ENCODE data around the gene TTYH1.

Gene TTYH1

DNA sequence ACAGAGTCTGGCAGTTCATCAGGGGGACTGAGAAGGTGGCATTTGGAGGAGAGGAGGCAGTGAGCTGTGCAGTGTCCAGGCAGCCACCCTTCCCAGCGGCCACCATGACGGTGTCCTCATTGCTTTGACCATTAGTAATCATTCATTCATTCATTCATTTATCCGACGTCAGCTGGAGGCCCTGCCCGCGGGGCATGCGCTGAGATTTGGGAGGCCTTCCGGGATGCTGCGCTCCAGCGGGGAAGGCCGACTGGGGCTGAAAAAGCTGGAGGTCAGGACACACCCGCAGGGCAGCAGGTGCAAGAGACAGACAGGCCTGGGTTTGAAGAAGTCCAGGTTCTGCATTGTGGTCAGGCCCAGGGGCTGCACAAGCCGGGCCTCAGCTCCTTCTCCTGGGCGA lies 8.9 kb downstream of the TTYH1 start:
- no peak for DNase-seq (ENCODE audit: low read depth in 2 of 2)

- no peak for DNase-seq (ENCODE audit: low read depth in 2 of 2)
These were observed 9.6 kb downstream of the TTYH1 start for GRCh38 chr19:54424660-54425381.

GRCh38 chr19:54425382-54425723 lies 10.1 kb downstream of the TTYH1 start:
- no peak for DNase-seq (ENCODE audit: low read depth in 2 of 2)

DNA sequence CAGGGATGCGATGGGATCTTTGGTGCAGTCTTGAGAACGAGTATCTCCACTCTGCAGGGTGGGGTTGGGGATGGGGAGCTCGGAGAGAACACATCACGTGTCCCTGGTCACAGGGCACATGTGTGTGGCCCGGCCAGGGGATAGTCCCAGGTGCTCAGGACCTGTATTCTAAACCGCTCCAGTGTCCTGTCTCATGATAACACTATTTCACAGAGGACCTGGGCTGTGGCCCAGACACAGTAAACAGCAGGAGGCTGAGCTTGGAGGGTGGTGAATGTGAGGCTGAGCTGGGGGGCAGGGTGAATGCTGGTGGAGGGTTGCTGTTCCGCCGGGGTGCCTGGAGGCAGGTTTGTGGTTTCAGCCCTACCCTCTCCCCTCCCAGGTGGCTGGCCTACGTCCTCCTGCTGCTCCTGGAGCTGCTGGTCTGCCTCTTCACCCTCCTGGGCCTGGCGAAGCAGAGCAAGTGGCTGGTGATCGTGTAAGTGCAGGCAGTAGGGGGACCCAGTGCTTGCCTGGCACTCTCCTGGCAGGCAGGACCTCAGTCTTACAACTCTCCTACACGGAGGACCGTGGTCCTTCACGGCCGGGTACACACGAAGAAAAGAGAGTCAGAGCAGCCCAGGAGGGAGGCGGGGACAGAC lies 11.1 kb downstream of the TTYH1 start:
- DNase-seq (ENCODE audit: low read depth in 2 of 2), result no peak

DNA sequence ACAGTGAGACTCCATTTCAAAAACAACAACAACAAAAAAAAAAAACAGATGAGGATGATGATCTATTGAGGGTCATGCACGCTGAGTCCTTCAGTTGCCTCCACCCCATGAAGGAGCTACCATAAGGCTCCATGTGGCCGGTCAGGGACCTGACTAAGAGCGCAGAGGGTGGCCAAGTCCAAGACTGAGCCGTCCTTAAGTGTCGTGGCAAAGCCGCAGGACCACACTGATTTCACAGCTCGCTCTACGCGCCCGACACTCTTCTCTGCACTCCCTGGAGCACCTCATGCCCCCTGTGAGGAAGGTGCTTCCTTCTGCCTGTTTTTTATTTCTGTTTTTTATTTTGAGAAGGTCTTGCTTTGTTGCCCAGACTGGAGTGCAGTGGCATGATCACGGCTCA lies 12.3 kb downstream of the TTYH1 start:
- no peak for DNase-seq (ENCODE audit: low read depth in 2 of 2)

DNA sequence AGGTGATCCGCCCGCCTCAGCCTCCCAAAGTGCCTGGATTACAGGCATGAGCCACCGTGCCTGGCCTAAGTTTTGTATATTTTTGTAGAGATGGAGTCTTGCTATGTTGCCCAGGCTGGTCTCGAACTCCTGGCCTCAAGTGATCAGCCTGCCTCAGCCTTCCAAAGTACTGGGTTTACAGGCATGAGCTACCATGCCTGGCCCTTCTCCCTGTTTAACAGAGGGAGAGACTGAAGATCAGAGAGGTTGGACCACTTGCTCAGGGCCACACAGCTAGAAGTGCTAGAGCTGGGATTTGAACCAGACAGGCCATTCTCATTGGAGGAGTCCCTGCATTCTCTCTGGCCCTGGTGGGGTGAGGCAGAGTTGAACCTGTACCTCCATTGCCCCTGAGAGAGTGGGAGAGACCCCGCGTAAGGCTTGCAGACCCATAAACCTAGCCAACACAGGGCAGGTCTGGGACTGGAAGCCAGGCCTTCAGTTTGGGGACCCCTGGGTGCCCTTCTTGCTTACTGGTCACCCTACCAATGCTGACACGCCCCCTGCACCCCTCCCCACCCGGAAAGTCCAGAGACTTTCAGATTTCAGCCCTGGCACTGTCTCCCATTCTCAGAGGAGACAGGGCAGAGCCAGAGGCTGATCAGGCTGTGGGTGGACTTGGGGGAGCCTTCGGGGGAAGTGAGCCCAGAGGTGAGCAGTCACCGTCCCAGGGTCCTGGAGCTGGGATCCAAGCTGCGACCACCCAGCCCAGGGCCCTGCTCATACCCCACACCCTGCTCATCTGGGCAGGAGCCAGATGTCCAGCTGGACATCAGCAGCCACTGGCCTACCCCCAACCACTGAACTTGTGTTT lies 13.3 kb downstream of the TTYH1 start:
- DNase-seq (ENCODE audit: low read depth in 2 of 2), result no peak

GRCh38 chr19:54429176-54429495 lies 13.9 kb downstream of the TTYH1 start:
- DNase-seq (ENCODE audit: low read depth in 2 of 2), result no peak

DNA sequence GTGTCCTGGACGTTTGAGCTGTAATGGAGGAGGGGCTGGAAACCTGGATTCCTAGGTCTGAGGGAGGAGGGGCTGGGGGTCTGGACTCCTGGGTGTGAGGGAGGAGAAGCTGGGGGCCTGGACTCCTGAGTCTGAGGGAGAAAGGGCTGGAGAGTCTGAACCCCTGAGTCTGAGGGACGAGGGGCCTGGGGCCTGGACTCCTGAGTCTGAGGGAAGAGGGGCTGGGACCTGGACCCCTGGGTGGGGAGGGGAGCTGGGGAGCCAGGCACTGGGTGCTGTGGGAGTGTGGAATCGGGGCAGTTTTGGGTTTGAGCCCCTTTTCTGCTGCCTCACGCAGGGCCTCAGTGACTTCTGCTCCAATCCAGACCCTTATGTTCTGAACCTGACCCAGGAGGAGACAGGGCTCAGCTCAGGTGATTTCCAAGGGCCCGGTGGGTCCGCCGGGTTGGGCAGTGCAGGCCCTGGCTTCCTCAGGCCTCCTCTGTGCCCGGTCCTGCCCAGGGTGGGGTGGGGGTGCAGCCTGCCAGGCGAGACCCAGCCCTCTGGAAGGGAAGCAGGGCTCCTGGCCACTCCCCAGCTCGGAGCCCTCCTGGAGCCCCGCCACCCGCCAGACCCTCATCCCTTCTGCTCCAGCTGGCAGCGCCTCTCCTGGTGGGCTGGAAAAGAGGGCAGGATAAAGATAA lies 14.4 kb downstream of the TTYH1 start:
- DNase-seq (ENCODE audit: low read depth in 2 of 2), result no peak

GRCh38 chr19:54430306-54431254 lies 15.3 kb downstream of the TTYH1 start:
- DNase-seq (ENCODE audit: low read depth in 2 of 2), result no peak

GRCh38 chr19:54431255-54431838 lies 16.1 kb downstream of the TTYH1 start:
- DNase-seq (ENCODE audit: low read depth in 2 of 2), result no peak

DNA sequence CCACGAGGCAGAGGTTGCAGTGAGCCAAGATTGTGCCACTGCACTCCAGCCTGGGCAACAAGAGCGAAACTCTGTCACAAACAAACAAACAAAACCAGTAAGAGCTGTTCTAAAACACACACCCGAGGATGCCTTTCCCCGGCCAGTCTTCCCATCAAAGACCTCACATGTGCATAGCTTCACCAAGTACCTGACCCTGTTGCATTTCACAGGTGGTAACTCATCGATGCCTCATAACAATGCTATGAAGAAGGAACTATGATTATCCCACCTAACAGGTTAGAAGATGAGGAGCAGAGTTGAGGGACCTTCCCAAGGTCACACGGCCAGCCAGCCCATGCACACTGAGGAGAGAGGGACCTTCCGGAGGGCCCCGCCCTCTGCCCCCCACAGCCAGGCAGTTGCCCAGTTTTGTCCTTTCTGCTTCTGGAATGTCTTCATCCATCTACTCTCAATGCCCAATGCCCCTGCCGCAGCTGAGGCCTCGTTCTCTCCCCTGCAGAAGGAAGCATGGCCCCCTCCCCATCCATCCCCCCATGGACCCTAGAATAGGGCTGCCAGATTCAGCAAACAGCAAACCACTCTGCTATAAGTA lies 17.0 kb downstream of the TTYH1 start:
- no peak for DNase-seq (ENCODE audit: low read depth in 2 of 2)

- DNase-seq (ENCODE audit: low read depth in 2 of 2), result no peak
These were observed 18.4 kb downstream of the TTYH1 start for GRCh38 chr19:54433697-54434096.

DNA sequence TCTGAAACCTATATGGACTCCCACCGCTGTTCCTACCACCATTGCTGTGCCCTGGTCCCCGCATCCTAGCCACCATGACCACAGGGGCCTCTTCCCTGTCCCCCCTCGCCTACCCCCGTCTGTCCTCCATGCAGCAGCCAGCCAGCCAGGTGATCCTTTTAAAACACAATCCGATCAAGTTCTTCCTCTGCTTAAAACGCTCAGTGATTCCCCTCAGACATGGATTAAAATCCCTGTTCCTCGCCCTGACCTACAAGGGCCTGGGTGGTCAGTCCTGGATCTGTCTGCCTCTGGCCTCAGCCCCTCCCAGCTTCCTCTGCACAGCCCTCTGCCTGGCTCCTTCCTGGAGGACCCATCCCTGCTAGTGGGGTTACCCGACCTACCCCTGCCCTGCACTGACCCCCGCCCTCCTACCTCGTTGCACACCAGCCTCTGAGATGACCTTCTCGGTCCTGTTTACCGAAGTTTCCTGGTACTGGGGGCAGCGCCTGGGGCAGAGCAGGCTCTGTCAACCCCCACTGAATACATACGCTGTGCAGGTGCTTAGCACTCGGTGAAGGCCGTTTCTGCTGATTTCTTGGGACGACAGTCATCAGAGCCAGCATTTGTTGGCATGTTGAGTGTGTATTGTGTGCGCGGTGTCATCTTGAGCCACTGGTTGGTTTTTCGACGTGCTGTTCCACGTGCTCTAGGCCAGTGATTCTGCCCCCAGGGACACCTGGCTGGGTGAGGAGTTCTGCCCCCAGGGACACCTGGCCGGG lies 19.0 kb downstream of the TTYH1 start:
- no peak for DNase-seq (ENCODE audit: low read depth in 2 of 2)

- DNase-seq (ENCODE audit: low read depth in 2 of 2), result no peak
These were observed 19.6 kb downstream of the TTYH1 start for GRCh38 chr19:54434873-54435214.

GRCh38 chr19:54435551-54436016 lies 20.3 kb downstream of the TTYH1 start:
- no peak for DNase-seq (ENCODE audit: low read depth in 2 of 2)

- no peak for DNase-seq (ENCODE audit: low read depth in 2 of 2)
These were observed 20.8 kb downstream of the TTYH1 start for GRCh38 chr19:54436031-54436523.

DNA sequence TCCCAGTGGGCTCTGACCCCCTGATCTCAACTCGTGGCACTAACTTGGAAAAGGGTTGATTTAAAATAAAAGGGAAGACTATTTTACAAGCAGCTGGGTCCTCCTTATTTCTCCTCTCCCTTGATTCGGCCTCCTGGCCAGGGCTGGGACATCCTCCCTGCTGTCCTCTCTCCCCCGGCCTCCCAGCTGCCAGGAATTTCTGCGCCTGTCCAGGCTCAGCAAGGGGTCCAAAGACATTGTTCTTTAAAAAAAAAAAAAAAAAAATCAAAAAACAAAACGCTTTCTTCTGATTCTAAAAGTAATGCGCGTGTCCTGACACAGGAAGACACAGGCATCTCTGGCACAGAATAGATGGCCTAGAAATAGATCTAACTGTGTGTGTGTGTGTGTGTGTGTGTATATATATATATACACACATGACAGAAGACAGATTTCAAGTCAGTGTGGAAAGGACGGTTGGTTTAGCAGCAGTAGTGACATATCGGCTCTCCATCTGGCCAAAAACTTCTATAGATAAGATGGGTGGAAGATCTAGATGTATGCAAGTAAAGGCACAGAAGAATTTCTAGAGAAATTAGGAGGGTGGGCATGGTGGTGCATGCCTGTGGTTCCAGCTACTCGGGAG lies 21.5 kb downstream of the TTYH1 start:
- DNase-seq (ENCODE audit: low read depth in 2 of 2), result no peak

GRCh38 chr19:54439174-54439851 lies 24.0 kb downstream of the TTYH1 start:
- DNase-seq (ENCODE audit: low read depth in 2 of 2), result no peak

All from stimulated activated CD8-positive, alpha-beta memory T cell treated with anti-CD3 and anti-CD28 coated beads, Interleukin-15, amount 100 ng/mL, for 48 hours (primary cell).